Measurements from ENCODE around the gene PAPPA2.

DNA sequence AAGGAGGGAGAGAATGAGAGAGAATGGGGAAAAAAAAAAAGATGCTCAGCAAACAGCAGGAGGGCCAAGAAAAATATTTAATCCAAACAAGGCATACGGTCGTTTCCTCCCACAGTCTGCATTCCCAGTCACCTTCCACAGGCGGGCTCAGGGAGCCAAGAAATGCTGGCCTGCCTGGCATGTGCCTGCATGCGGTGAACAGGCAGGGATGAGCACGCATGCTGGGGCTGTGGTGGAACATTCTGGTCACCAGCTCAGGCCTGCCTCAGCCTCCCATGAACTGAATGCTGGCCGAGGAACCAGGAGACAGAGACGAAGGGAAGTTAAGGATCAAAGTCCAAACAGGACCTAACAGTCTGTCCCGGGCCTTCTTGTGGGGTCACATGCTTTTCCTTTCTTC is 366.3 kb downstream of the PAPPA2 start:
- TF ChIP-seq, protein P1, sequence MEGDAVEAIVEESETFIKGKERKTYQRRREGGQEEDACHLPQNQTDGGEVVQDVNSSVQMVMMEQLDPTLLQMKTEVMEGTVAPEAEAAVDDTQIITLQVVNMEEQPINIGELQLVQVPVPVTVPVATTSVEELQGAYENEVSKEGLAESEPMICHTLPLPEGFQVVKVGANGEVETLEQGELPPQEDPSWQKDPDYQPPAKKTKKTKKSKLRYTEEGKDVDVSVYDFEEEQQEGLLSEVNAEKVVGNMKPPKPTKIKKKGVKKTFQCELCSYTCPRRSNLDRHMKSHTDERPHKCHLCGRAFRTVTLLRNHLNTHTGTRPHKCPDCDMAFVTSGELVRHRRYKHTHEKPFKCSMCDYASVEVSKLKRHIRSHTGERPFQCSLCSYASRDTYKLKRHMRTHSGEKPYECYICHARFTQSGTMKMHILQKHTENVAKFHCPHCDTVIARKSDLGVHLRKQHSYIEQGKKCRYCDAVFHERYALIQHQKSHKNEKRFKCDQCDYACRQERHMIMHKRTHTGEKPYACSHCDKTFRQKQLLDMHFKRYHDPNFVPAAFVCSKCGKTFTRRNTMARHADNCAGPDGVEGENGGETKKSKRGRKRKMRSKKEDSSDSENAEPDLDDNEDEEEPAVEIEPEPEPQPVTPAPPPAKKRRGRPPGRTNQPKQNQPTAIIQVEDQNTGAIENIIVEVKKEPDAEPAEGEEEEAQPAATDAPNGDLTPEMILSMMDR (IDR thresholded peaks at IDR 0.05): no peak
- no peak for TF ChIP-seq POLR2A (IDR thresholded peaks at IDR 0.05)
